ENCODE results near the gene NGRN.

DNA sequence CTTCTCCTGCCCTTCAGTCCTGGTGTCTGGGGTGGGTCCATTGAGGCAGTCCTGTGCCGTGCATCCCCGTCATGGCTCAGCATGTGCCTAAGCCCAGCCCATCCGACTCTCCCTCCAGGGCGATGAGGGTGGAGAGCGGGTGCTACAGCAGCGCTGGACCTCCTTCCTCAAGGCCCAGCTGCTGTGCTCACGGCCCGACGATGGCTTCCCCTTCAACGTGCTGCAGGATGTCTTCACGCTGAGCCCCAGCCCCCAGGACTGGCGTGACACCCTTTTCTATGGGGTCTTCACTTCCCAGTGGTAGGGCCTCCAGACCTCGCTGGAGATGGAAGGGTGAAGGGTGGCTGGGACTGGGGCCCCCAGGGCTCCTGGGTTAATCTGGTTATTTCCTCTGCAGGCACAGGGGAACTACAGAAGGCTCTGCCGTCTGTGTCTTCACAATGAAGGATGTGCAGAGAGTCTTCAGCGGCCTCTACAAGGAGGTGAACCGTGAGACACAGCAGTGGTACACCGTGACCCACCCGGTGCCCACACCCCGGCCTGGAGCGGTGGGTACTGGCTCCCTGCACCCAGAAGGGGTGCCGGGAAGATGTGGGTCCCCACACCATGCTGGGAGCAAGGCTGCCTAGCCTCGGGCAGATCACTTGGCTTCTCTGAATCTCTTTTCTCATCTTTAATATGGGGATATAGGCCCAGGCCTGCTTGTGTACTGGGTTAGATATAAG is 41.9 kb upstream of the NGRN start:
- TF ChIP-seq, protein P1, sequence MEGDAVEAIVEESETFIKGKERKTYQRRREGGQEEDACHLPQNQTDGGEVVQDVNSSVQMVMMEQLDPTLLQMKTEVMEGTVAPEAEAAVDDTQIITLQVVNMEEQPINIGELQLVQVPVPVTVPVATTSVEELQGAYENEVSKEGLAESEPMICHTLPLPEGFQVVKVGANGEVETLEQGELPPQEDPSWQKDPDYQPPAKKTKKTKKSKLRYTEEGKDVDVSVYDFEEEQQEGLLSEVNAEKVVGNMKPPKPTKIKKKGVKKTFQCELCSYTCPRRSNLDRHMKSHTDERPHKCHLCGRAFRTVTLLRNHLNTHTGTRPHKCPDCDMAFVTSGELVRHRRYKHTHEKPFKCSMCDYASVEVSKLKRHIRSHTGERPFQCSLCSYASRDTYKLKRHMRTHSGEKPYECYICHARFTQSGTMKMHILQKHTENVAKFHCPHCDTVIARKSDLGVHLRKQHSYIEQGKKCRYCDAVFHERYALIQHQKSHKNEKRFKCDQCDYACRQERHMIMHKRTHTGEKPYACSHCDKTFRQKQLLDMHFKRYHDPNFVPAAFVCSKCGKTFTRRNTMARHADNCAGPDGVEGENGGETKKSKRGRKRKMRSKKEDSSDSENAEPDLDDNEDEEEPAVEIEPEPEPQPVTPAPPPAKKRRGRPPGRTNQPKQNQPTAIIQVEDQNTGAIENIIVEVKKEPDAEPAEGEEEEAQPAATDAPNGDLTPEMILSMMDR (IDR thresholded peaks at IDR 0.05) = no peak
- no peak for TF ChIP-seq POLR2A (IDR thresholded peaks at IDR 0.05)
